ENCODE results near the gene PAX7. TPM values are rescaled to one million over a fixed set of nuclear protein-coding genes. Genes with fewer than 3 reads are reported as not detected.

PAX7 gene
- total and polyA plus RNA-seq, 2 of the 4 experiments (the other 2 are of a cell fraction) = not detected

DNA sequence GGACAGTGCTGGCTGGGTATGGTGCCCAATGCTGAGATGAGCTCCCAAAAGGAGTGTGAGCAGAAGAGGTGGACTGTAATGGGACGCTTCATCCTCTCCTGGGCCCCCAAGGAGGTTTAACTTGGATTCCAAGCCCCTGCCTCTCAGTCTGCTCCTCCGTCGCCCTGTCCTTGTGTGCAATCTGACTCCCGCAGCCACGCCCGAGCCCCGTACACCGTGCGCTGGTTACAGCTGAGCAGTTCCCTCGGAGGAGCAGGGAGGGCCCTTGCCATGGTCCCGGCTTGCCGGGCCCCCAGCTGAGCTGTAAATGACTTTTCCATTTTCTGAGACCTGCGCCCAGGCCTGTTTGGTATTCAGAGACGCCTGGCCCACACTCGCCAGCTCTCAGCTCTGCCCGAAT lies 53.7 kb downstream of the PAX7 start:
- Histone ChIP-seq H2BK5ac (ENCODE audit: low read depth, low read length, poor library complexity, severe bottlenecking) (no peak overlapping the region), H2AK5ac (ENCODE audit: low read depth, low read length) (no peak overlapping the region), H3K4ac (ENCODE audit: low read depth, low read length) (no peak overlapping the region), H3K56ac (ENCODE audit: extremely low read depth, insufficient read depth, low read length) (no peak overlapping the region), H4K8ac (ENCODE audit: low read depth in 2 of 2, low read length in 2 of 2) (no peak overlapping the region), H3K23ac (ENCODE audit: low read depth, low read length) (no peak overlapping the region), H3K14ac (replicated peaks; ENCODE audit: low read depth, low read length) (no peak overlapping the region), H2BK15ac (ENCODE audit: low read depth, low read length) (no peak overlapping the region), H4K20me1 (ENCODE audit: insufficient read depth, low read length) (no peaks in the 10 kb centered on the region), H3K9me1 (ENCODE audit: insufficient read depth, low read length) (no peaks in the 10 kb centered on the region), H2AK9ac (replicated peaks; ENCODE audit: low read depth, low read length, poor library complexity) (no peak overlapping the region), H3K18ac (ENCODE audit: low read depth, low read length) (no peak overlapping the region), H3K9me3 (ENCODE audit: control insufficient read depth, insufficient read depth, low read length) (no peaks in the 10 kb centered on the region), H3K27me3 (ENCODE audit: control insufficient read depth, insufficient read depth, low read length) (peaks cover 4% of the 10 kb centered on the region), H3K79me1 (ENCODE audit: low read depth in 1 of 2, low read length in 2 of 2) (no peaks in the 10 kb centered on the region), H4K5ac (ENCODE audit: low read depth, low read length) (no peak overlapping the region), H3K27ac (ENCODE audit: insufficient read depth, low read length) (no peak overlapping the region), H3K36me3 (ENCODE audit: control insufficient read depth, insufficient read depth, low read length) (no peaks in the 10 kb centered on the region), H3K4me2 (ENCODE audit: low read depth, low read length) (no peak overlapping the region), H2AFZ (replicated peaks; ENCODE audit: low read length, poor library complexity) (no peak overlapping the region), H2BK120ac (ENCODE audit: low read depth, low read length) (no peak overlapping the region), H3K4me1 (ENCODE audit: control insufficient read depth, insufficient read depth, low read length) (no peaks in the 10 kb centered on the region), H4K91ac (ENCODE audit: insufficient read depth, low read depth, low read length) (no peak overlapping the region), H3K9ac (ENCODE audit: low read depth, low read length) (no peak overlapping the region), H2BK20ac (ENCODE audit: low read depth, low read length) (no peak overlapping the region), H3K4me3 (ENCODE audit: insufficient read depth, low read depth, low read length) (no peak overlapping the region)
- ChIA-PET CTCF (no interaction called here), POLR2A (ENCODE audit: unreplicated experiment) (no interaction called here)
- DNase-seq = no peak
- TF ChIP-seq NFE2L2 (IDR thresholded peaks at IDR 0.05; ENCODE audit: low read depth, low read length) = no peak
- in situ Hi-C loops (cut with MboI; ENCODE audit: low sequenced_read_pairs) = no loop called here
- ATAC-seq (ENCODE audit: low read depth) = no peak
- no TSS peak for BruUV-seq (replicated peaks)
- dilution Hi-C loops (cut with HindIII; ENCODE audit: low sequenced_read_pairs, unreplicated experiment) = no loop called here
- 9% methylated on average over 11 of the region's 16 CpGs; no CpG with 5 or more reads in 1 of the 2 experiments for WGBS, 2 experiments (ENCODE audit: extremely low coverage in 2 of 2, insufficient read length in 1 of 2)
- intact Hi-C loops (cut with micrococcal nuclease) = no loop called here

All from IMR-90 (cell line).